Heart right ventricle (tissue), 16 donors: Measurements from ENCODE around the gene LDLRAD4. TPM values are rescaled to one million over a fixed set of nuclear protein-coding genes. Genes with fewer than 3 reads are reported as not detected.
A peak's percentile ranks its signal among the peaks of the same experiment; 100 is the strongest.

Source experiments
- ATAC-seq, 8 donors: fragments of 200-7000 bp; cut with Tn5 transposase; one replicate each; pipeline ENCODE4 v1.9.1; 2020; ENCODE audit warnings: mild to moderate bottlenecking in 8 of 8, moderate library complexity in 8 of 8, moderate number of reproducible peaks in 1 of 8
- DNase-seq, 2 donors: peaks; one replicate each; pipeline ENCODE4 v3.0.0-alpha.2; 2020
- H3K27ac ChIP-seq, 10 donors: fragments of 200-600 bp; sonication (generic) in 2 of 10; one replicate each; pipeline versions ENCODE4 v1.5.0 to v1.8.0; 2020 to 2022; ENCODE audit warnings: mild to moderate bottlenecking in 3 of 10
- H3K27me3 ChIP-seq, 7 donors: fragments of 200-600 bp; one replicate each; pipeline ENCODE4 v1.8.0; 2021 to 2022; ENCODE audit warnings: mild to moderate bottlenecking in 2 of 7
- H3K36me3 ChIP-seq, 9 donors: fragments of 200-600 bp; sonication (generic) in 1 of 9; one replicate each; pipeline versions ENCODE4 v1.5.0 to v1.8.0; 2020 to 2022; ENCODE audit warnings: mild to moderate bottlenecking in 2 of 9
- H3K4me1 ChIP-seq, 9 donors: fragments of 200-600 bp; sonication (generic) in 1 of 9; one replicate each; pipeline versions ENCODE4 v1.5.0 to v1.8.0; 2020 to 2022; ENCODE audit warnings: mild to moderate bottlenecking in 4 of 9
- H3K4me3 ChIP-seq, 10 donors: fragments of 200-600 bp; sonication (generic) in 2 of 10; one replicate each; pipeline versions ENCODE4 v1.5.0 to v1.8.0; 2020 to 2022; ENCODE audit warnings: mild to moderate bottlenecking in 7 of 10, moderate library complexity in 2 of 10
- H3K9me3 ChIP-seq, 11 donors: fragments of 200-600 bp in 10 of 11; sonication (generic) in 2 of 11; one replicate each; pipeline versions ENCODE4 v1.5.0 to v1.8.0; 2013 to 2022; ENCODE audit warnings: mild to moderate bottlenecking in 2 of 11, control low read depth in 1 of 11, moderate library complexity in 1 of 11
- WGBS, 2 donors: extraction: QIAGEN DNeasy Blood & Tissue Kit; methylation state at CpG; one replicate each; pipeline ENCODE4 v1.1.7; 2013; ENCODE audit warnings: inconsistent platforms in 1 of 2; 5-methylcytosine and 5-hydroxymethylcytosine counted together
- intact Hi-C, 10 donors: fragments of 100-400 bp; cut with DNase I; formaldehyde crosslinking; loops; one replicate each; pipeline versions ENCODE4 v1.11.1 to v1.14.2; 2022
- polyA plus RNA-seq, 2 donors: library from polyadenylated mRNA; stranded (reverse); fragments of 200-250 nt; gene quantifications; one replicate each; pipeline ENCODE4 v1.2.3, GENCODE V29; 2013
- total RNA-seq, 10 donors: library from RNA; stranded (reverse); fragmentation: NEBNext Ultra II Directional in 3 of 10; extraction: Animal tissue kit (Norgen Biotek cat#: 25700) in 3 of 10; gene quantifications; one replicate each; pipeline versions ENCODE4 v1.2.1 to v1.2.4, GENCODE V29; 2021 to 2023
- TF ChIP-seq, protein P1 (sequence below), 9 donors: fragments of 200-600 bp; sonication (generic) in 2 of 9; IDR thresholded peaks; one replicate each; pipeline versions ENCODE4 v1.5.0 to v1.8.0; 2021 to 2022; ENCODE audit warnings: antibody characterized with exemption in 9 of 9, mild to moderate bottlenecking in 5 of 9, moderate library complexity in 1 of 9
- donor health status: Arrhythmogenic right ventricular cardiomyopathy.
- donor health status: ischemic (EF 13 %, LVEDD 7.1; RV severe dilation, severe dysfunction).
- donor health status: healthy with polysubstance abuse.
- donor health status: DM: no; HTN: yes; CAD: no.
- donor health status: DM: no; HTN: no; CAD: no.
- donor health status: ischemic (EF 25% LVEDD 6.9; RV normal size, moderate dysfunction).
- donor health status: ischemic (EF 25% LVEDD 5.7; RV mildly dilated, moderate dysfunction).
- donor health status: healthy.
- donor health status: DM: yes; HTN: yes; CAD: no.
- donor health status: Ischemic cardiomyopathy.
- donor health status: ischemic (EF 35%, LVEDD 5.7; RV mildly dilated, moderate dysfunction).
- donor health status: nonischemic (EF 11% LVEDD 7.7; RV severe dilation, severe dysfunction).
- donor health status: DM: yes; HTN: yes; CAD: no.
- donor health status: PGD.
- donor health status: ischemic (EF 29% LVEDD 5.4; RV normal size, mild dysfunction).
- donor health status: nonischemic (EF 23%, LVEDD 6.1; RV moderate dilation, normal function).

LDLRAD4 gene
- total and polyA plus RNA-seq, 12 donors, result 5.4 to 74.6 (median 34.6) TPM

DNA sequence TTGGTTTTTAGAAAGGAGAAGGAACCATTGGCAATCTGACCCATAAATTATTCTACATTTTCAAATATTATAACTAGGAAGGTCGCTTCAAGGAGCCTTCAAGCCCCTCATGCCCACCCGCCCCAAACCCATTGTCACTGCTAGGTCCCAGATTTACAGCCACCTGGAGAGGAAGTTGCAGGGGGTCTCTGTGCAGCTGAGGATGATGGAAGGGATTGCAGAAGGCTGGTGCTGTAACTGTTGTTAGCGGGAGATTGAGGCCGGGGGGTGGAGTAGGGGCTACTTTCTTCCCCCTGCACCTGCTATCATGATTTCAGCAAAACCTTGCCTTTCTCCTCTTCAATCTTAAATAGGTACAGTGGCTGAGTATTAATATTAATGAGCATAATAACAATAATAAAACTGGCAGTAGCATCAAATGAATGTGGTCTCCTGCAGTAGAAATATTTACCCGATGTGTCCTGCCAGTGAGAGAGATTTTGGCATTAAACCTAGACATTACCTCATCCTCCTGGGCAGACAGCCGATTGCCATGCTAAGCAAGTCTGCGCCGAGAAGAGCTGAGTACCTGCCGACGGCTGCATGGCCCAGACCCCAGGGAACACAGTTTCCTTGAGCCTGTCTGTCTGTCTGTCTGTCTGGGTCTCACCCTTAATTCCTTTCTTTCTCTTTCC is 282.4 kb downstream of the LDLRAD4 start:
- WGBS, 2 donors, result 28 to 35% methylated on average over 10 of the region's 10 CpGs
- peak; percentile 78 to 93 (median 89) for ATAC-seq
- Histone ChIP-seq H3K4me3 (peak overlapping the region in 2 of 10 donors; percentile 35 to 41), H3K27ac (peak overlapping the region in 9 of 10 donors; percentile 63 to 93 (median 85)), H3K27me3 (no peaks in the 10 kb centered on the region), H3K36me3 (peaks cover 0 to 17% (median 0%) of the 10 kb centered on the region in 9 donors), H3K9me3 (peaks cover 0 to 3% (median 0%) of the 10 kb centered on the region in 11 donors), H3K4me1 (peaks cover 18 to 53% (median 38%) of the 10 kb centered on the region in 9 donors)
- TF ChIP-seq, protein P1, sequence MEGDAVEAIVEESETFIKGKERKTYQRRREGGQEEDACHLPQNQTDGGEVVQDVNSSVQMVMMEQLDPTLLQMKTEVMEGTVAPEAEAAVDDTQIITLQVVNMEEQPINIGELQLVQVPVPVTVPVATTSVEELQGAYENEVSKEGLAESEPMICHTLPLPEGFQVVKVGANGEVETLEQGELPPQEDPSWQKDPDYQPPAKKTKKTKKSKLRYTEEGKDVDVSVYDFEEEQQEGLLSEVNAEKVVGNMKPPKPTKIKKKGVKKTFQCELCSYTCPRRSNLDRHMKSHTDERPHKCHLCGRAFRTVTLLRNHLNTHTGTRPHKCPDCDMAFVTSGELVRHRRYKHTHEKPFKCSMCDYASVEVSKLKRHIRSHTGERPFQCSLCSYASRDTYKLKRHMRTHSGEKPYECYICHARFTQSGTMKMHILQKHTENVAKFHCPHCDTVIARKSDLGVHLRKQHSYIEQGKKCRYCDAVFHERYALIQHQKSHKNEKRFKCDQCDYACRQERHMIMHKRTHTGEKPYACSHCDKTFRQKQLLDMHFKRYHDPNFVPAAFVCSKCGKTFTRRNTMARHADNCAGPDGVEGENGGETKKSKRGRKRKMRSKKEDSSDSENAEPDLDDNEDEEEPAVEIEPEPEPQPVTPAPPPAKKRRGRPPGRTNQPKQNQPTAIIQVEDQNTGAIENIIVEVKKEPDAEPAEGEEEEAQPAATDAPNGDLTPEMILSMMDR (IDR thresholded peaks at IDR 0.05), result no peak
- intact Hi-C loops, result loop anchor here in 2 of 10 donors (10.0 kb wide), 2 partner anchors 116 to 216 kb away; no protein-coding TSS in a partner anchor
- peak; percentile 48 to 78 for DNase-seq

DNA sequence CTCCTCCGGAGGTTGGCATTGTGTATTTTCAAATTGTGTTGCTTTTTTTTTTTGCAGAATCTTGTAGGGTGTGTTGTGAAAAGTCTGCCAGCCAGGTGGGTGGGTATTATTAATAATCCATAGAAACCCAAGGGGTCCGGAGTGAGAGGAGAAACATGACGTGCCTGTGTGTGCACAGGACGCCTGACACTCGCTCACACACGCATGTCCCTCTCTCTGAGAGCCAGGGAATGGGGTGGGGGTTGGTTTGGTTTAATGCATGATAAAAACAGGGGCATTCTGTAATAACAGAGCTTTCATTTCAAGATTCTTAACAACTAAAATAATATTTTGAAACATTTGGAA is 283.0 kb downstream of the LDLRAD4 start:
- Histone ChIP-seq H3K9me3 (peaks cover 0 to 3% (median 0%) of the 10 kb centered on the region in 11 donors), H3K4me3 (peak overlapping the region in 1 of 10 donors; percentile 2), H3K4me1 (peaks cover 18 to 53% (median 38%) of the 10 kb centered on the region in 9 donors), H3K27ac (peak overlapping the region in 6 of 10 donors; percentile 29 to 93 (median 87)), H3K27me3 (no peaks in the 10 kb centered on the region), H3K36me3 (peaks cover 0 to 17% (median 0%) of the 10 kb centered on the region in 9 donors)
- DNase-seq, result no peak
- TF ChIP-seq, protein P1 (IDR thresholded peaks at IDR 0.05), result no peak
- ATAC-seq, result peak in 1 of 8 donors; percentile 14
- WGBS, 2 donors, result 39 to 48% methylated on average over 6 of the region's 6 CpGs
- intact Hi-C loops, result loop anchor here in 2 of 10 donors (10.0 kb wide), 2 partner anchors 117 to 217 kb away; no protein-coding TSS in a partner anchor

DNA sequence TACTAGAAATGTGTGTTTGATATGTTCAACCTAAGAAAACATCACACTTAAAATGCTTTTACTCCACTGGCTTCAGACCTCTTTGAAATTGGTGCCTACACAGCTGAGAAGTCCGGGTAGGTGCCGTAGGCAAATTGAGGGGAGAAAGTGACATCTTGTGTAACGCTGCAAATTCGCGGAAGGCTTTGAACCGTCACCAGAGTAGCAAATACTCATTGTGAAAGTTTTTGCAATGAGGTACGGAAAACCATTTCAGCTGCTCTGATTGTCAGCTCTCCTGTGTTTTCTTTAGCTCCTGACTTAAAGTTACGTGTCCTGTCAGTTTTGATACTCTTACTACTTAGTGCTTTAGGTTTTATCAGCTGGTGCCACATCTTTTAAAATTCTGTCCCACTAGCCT is 283.3 kb downstream of the LDLRAD4 start:
- TF ChIP-seq, protein P1 (IDR thresholded peaks at IDR 0.05), result no peak
- Histone ChIP-seq H3K4me3 (no peak overlapping the region), H3K27me3 (no peaks in the 10 kb centered on the region), H3K36me3 (peaks cover 0 to 17% (median 0%) of the 10 kb centered on the region in 9 donors), H3K27ac (peak overlapping the region in 5 of 10 donors; percentile 85 to 93 (median 88)), H3K4me1 (peaks cover 18 to 53% (median 38%) of the 10 kb centered on the region in 9 donors), H3K9me3 (peaks cover 0 to 3% (median 0%) of the 10 kb centered on the region in 11 donors)
- DNase-seq, result no peak
- no peak for ATAC-seq
- WGBS, 2 donors, result 71 to 86% methylated on average over 8 of the region's 8 CpGs
- intact Hi-C loops, result loop anchor here in 2 of 10 donors (10.0 kb wide), 2 partner anchors 117 to 217 kb away; no protein-coding TSS in a partner anchor

- TF ChIP-seq, protein P1 (IDR thresholded peaks at IDR 0.05), result no peak
- peak in 5 of 8 donors; percentile 12 to 34 (median 18) for ATAC-seq
- 61 to 63% methylated on average over 8 of the region's 8 CpGs for WGBS, 2 donors
- H3K27me3 ChIP-seq, result no peaks in the 10 kb centered on the region
- H3K36me3 ChIP-seq, result peaks cover 0 to 10% (median 0%) of the 10 kb centered on the region in 9 donors
- H3K27ac ChIP-seq, result peak overlapping the region in 5 of 10 donors; percentile 85 to 93 (median 88)
- peak; percentile 36 to 41 for DNase-seq
- intact Hi-C loops, result loop anchor here in 2 of 10 donors (10.0 kb wide), 2 partner anchors 118 to 218 kb away; no protein-coding TSS in a partner anchor
- peaks cover 0 to 3% (median 0%) of the 10 kb centered on the region in 11 donors for H3K9me3 ChIP-seq
- no peak overlapping the region for H3K4me3 ChIP-seq
- H3K4me1 ChIP-seq, result peaks cover 18 to 53% (median 38%) of the 10 kb centered on the region in 9 donors
Measured at GRCh38 chr18:13502585-13502984, 284.0 kb downstream of the LDLRAD4 start.
